GM23248 (cell line): ENCODE results near the gene RTL10. TPM values are rescaled to one million over a fixed set of nuclear protein-coding genes. Genes with fewer than 3 reads are reported as not detected.

Experiments used
- DNase-seq: peaks from one replicate; pipeline ENCODE4 v3.0.0-alpha.2; 2015
- H2AFZ ChIP-seq: fragments of 200-600 bp; sonication (generic); 2 replicates; pipeline ENCODE4 v1.6.1; 2016; ENCODE audit warnings: antibody characterized with exemption
- H3F3A ChIP-seq: fragments of 200-600 bp; sonication (generic); 2 replicates; pipeline ENCODE4 v1.6.1; 2016; ENCODE audit warnings: mild to moderate bottlenecking, antibody characterized with exemption, mixed run types; ENCODE audit not compliant: insufficient read depth
- H3K27ac ChIP-seq: fragments of 200-600 bp; sonication (generic); 2 replicates; pipeline ENCODE4 v1.5.1; 2016; ENCODE audit warnings: mild to moderate bottlenecking
- H3K27me3 ChIP-seq: fragments of 200-600 bp; sonication (generic); replicated peaks from 2 replicates; pipeline ENCODE4 v1.6.1; 2016; ENCODE audit warnings: mild to moderate bottlenecking; ENCODE audit not compliant: insufficient read depth
- H3K36me3 ChIP-seq: fragments of 200-600 bp; sonication (generic); 2 replicates; pipeline ENCODE4 v1.6.1; 2016; ENCODE audit warnings: low read depth, mild to moderate bottlenecking
- H3K4me1 ChIP-seq: fragments of 200-600 bp; sonication (generic); 2 replicates; pipeline ENCODE4 v1.6.1; 2016; ENCODE audit warnings: mild to moderate bottlenecking; ENCODE audit not compliant: insufficient read depth
- H3K4me2 ChIP-seq: fragments of 200-600 bp; sonication (generic); one replicate; pipeline ENCODE4 v1.6.1; 2016; ENCODE audit warnings: mild to moderate bottlenecking; ENCODE audit not compliant: unreplicated experiment
- H3K4me3 ChIP-seq: fragments of 200-600 bp; sonication (generic); 2 replicates; pipeline ENCODE4 v1.5.1; 2016; ENCODE audit warnings: mild to moderate bottlenecking
- H3K79me2 ChIP-seq: fragments of 200-600 bp; sonication (generic); 2 replicates; pipeline ENCODE4 v1.6.1; 2016; ENCODE audit warnings: mild to moderate bottlenecking; ENCODE audit not compliant: insufficient read depth
- H3K9ac ChIP-seq: fragments of 200-600 bp; sonication (generic); 2 replicates; pipeline ENCODE4 v1.6.1; 2016; ENCODE audit warnings: mild to moderate bottlenecking
- H3K9me2 ChIP-seq: fragments of 200-600 bp; sonication (generic); 2 replicates; pipeline ENCODE4 v1.6.1; 2016; ENCODE audit warnings: mixed run types, mild to moderate bottlenecking, moderate library complexity; ENCODE audit not compliant: insufficient read depth
- H3K9me3 ChIP-seq: fragments of 200-600 bp; sonication (generic); one replicate; pipeline ENCODE4 v1.6.1; 2017; ENCODE audit warnings: low read depth
- H4K20me1 ChIP-seq: fragments of 200-600 bp; sonication (generic); 2 replicates; pipeline ENCODE4 v1.6.0; 2016; ENCODE audit not compliant: insufficient read depth
- EZH2 ChIP-seq: fragments of 200-600 bp; sonication (generic); IDR thresholded peaks from 2 replicates; pipeline ENCODE4 v1.6.1; 2018; ENCODE audit warnings: antibody characterized with exemption, mild to moderate bottlenecking; ENCODE audit not compliant: insufficient read depth, poor library complexity, severe bottlenecking
- EZH2phosphoT487 ChIP-seq: fragments of 200-600 bp; sonication (generic); IDR thresholded peaks from 2 replicates; pipeline ENCODE4 v1.6.1; 2018; ENCODE audit warnings: antibody characterized with exemption, moderate library complexity, mild to moderate bottlenecking, low read depth; ENCODE audit not compliant: insufficient read depth
- WGBS, 2 experiments: methylation state at CpG; one replicate each; pipeline ENCODE4 v1.1.6; 2015 to 2017; ENCODE audit warnings: low lambda C conversion rate in 2 of 2, low coverage in 1 of 2; ENCODE audit errors: missing lambda C conversion rate in 2 of 2; 5-methylcytosine and 5-hydroxymethylcytosine counted together
- in situ Hi-C: fragments of 300-500 bp; cut with MboI; formaldehyde crosslinking; loops from 2 replicates; pipeline ENCODE4 v1.15.0; 2020
- polyA plus RNA-seq: library from polyadenylated mRNA; unstranded; fragments of >200 nt; fragmentation: Nextera tagmentation; extraction: Ambion mirVana; gene quantifications from 2 replicates; pipeline ENCODE4 v1.2.1, GENCODE V29; 2016
- total RNA-seq: library from RNA; depleted of rRNA; stranded (reverse); fragments of >200 nt; shearing (Covaris generic); gene quantifications from 2 replicates; pipeline ENCODE4 v1.2.3, GENCODE V29; 2014

RTL10 gene
- total and polyA plus RNA-seq, 2 experiments from 2014 or later: 14.2 to 23.8 TPM

DNA sequence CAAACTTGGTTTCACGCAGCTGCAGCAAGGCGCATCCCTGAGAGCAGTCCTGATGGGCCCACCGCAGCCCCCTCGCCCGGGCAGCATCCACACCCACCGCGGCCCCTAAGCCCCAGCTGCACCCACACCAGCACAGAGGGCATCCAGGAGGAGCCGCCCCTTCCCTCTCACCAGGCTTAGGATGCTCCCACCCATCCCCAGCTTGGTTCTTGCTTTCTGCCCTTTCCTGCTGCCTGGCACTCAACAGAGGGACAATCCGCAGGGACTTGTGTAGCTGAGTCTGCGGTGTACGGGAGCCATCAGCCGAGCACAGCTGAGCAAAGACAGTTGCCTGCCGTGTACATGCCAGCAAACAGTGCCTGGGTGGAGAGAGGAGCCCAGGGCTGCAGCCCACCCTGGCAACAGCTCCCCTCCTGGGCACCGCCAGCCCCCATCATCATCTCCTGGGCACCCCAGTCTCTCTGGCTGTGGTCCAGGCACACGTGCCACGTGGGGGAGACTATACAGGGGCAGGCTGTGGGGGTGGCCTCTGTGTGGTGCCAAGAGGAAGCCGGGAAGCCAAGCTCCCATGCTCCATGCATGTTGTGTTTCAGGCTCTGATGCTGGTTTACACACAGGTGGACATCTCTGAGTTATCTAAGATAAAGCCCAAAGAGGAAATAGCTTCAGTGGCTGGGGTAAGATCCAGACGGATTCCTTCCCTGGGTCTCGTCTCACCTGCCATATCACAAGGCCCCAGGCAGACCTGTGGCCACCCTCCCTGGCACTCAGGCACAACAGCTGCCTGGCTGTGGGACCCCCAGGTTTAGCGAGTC, 36.0 kb upstream of the RTL10 start:
- no peaks in the 10 kb centered on the region for H3K9me2 ChIP-seq
- H3K4me1 ChIP-seq: peaks cover 39% of the 10 kb centered on the region
- H2AFZ ChIP-seq: no peak overlapping the region
- H3K4me3 ChIP-seq: no peak overlapping the region
- no peaks in the 10 kb centered on the region for H3K27me3 ChIP-seq
- in situ Hi-C loops: no loop called here
- 0 out of 2 replicates have a peak, but pooled peaks cover 4% of the 10 kb centered on the region for H3F3A ChIP-seq
- H3K9me3 ChIP-seq: no peaks in the 10 kb centered on the region
- 79 to 91% methylated on average over 19 to 20 of the region's 20 CpGs for WGBS, 2 experiments
- H3K36me3 ChIP-seq: no peaks in the 10 kb centered on the region
- TF ChIP-seq EZH2: no peak
- no peak for TF ChIP-seq EZH2phosphoT487
- H3K79me2 ChIP-seq: peaks cover 10% of the 10 kb centered on the region; the same call in 1 of the 2 replicates
- peak overlapping the region; percentile 60 for H3K4me2 ChIP-seq
- H3K27ac ChIP-seq: peak overlapping the region; percentile 12; the same call in 1 of the 2 replicates
- no peaks in the 10 kb centered on the region for H4K20me1 ChIP-seq
- H3K9ac ChIP-seq: peak overlapping the region; percentile 25; the same call in 1 of the 2 replicates
- DNase-seq: no peak

GRCh38 chr22:19889951-19890350, 35.3 kb upstream of the RTL10 start:
- 0 out of 2 replicates have a peak, but pooled peaks cover 4% of the 10 kb centered on the region for H3F3A ChIP-seq
- H3K9me3 ChIP-seq: no peaks in the 10 kb centered on the region
- H3K4me3 ChIP-seq: no peak overlapping the region
- H3K27me3 ChIP-seq: no peaks in the 10 kb centered on the region
- TF ChIP-seq EZH2phosphoT487 (no peak), EZH2 (no peak)
- in situ Hi-C loops: no loop called here
- H3K36me3 ChIP-seq: no peaks in the 10 kb centered on the region
- peaks cover 10% of the 10 kb centered on the region; the same call in 1 of the 2 replicates for H3K79me2 ChIP-seq
- 89 to 93% methylated on average over 9 of the region's 9 CpGs for WGBS, 2 experiments
- H2AFZ ChIP-seq: no peak overlapping the region
- no peaks in the 10 kb centered on the region for H4K20me1 ChIP-seq
- H3K9ac ChIP-seq: no peak overlapping the region
- no peak overlapping the region for H3K27ac ChIP-seq
- peaks cover 39% of the 10 kb centered on the region for H3K4me1 ChIP-seq
- DNase-seq: no peak
- no peak overlapping the region for H3K4me2 ChIP-seq
- H3K9me2 ChIP-seq: no peaks in the 10 kb centered on the region

- peaks cover 10% of the 10 kb centered on the region; the same call in 1 of the 2 replicates for H3K79me2 ChIP-seq
Observed at GRCh38 chr22:19888131-19888746, 33.6 kb upstream of the RTL10 start.

DNA sequence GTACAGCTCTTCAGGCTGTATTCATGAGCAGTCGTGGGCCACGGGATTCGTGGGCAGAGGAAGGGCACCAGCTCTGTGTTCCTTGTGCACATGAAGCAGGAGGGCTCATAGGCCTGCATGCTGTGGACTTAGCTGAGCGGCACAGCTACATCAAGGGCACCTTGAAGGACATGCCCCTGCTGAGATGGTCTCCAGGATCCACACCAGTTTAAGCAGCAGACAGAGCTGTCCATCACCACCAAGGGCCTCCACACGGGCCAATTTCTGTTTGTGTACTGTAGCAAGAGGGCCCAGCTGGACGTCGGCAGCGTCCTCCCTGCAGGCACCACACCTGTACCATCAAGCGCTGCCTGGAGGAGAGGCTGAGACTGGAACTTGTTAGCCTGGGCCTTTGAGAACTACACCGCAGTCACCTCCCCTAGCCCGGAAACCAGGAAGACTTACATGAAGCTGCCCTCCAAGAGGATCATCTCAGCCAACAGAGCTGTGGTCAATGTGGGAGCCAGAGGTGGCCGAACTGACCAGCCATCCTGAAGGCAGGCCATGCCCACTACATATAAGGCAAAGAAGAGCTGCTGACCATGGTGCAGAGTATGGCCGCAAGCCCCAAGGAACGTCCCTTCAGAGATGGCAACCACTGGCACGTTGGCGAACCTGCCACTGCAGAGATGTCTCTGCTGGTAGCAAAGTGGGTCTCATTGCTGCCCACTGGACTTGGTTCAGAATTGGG, 32.7 kb upstream of the RTL10 start:
- Histone ChIP-seq H3K4me1 (peaks cover 38% of the 10 kb centered on the region), H3K27ac (peak overlapping the region; percentile 70), H3K9me2 (no peaks in the 10 kb centered on the region), H3K79me2 (peaks cover 10% of the 10 kb centered on the region; the same call in 1 of the 2 replicates), H2AFZ (no peak overlapping the region), H4K20me1 (no peaks in the 10 kb centered on the region), H3K36me3 (no peaks in the 10 kb centered on the region), H3F3A (peaks cover 6% of the 10 kb centered on the region), H3K9ac (no peak overlapping the region), H3K4me3 (no peak overlapping the region), H3K27me3 (no peaks in the 10 kb centered on the region), H3K9me3 (no peaks in the 10 kb centered on the region), H3K4me2 (peak overlapping the region; percentile 14)
- DNase-seq: no peak
- TF ChIP-seq EZH2: no peak
- no peak for TF ChIP-seq EZH2phosphoT487
- in situ Hi-C loops: no loop called here
- WGBS, 2 experiments: 75 to 76% methylated on average over 16 of the region's 16 CpGs

More at GRCh38 chr22:19888131-19888746, 33.6 kb upstream of the RTL10 start:
- Histone ChIP-seq H3K27me3 (no peaks in the 10 kb centered on the region), H3K9me2 (no peaks in the 10 kb centered on the region), H3K9me3 (no peaks in the 10 kb centered on the region), H3K4me2 (no peak overlapping the region), H3K9ac (no peak overlapping the region), H3K36me3 (no peaks in the 10 kb centered on the region), H3K4me1 (peaks cover 39% of the 10 kb centered on the region), H3K27ac (no peak overlapping the region), H2AFZ (no peak overlapping the region), H3K4me3 (no peak overlapping the region), H4K20me1 (no peaks in the 10 kb centered on the region), H3F3A (0 out of 2 replicates have a peak, but pooled peaks cover 4% of the 10 kb centered on the region)
- in situ Hi-C loops: no loop called here
- no peak for DNase-seq
- WGBS, 2 experiments: 90 to 95% methylated on average over 16 to 17 of the region's 17 CpGs
- TF ChIP-seq EZH2phosphoT487: no peak
- TF ChIP-seq EZH2: no peak
